ENCODE results near the gene HK2. TPM values are rescaled to one million over a fixed set of nuclear protein-coding genes. Genes with fewer than 3 reads are reported as not detected.

HK2 gene
- total and polyA plus RNA-seq, 2 of the 4 experiments (the other 2 are of a cell fraction) = 17.4 to 20.9 TPM

- Histone ChIP-seq H3K27me3 (ENCODE audit: control insufficient read depth, insufficient read depth, low read length) (no peaks in the 10 kb centered on the region), H3K4me3 (ENCODE audit: insufficient read depth, low read depth, low read length) (no peak overlapping the region), H3K4me2 (ENCODE audit: low read depth, low read length) (no peak overlapping the region), H3K23ac (ENCODE audit: low read depth, low read length) (no peak overlapping the region), H3K27ac (ENCODE audit: insufficient read depth, low read length) (no peak overlapping the region), H3K14ac (replicated peaks; ENCODE audit: low read depth, low read length) (no peak overlapping the region), H3K18ac (ENCODE audit: low read depth, low read length) (no peak overlapping the region), H4K5ac (ENCODE audit: low read depth, low read length) (no peak overlapping the region), H3K4ac (ENCODE audit: low read depth, low read length) (no peak overlapping the region), H2AK9ac (replicated peaks; ENCODE audit: low read depth, low read length, poor library complexity) (no peak overlapping the region), H2AK5ac (ENCODE audit: low read depth, low read length) (peak overlapping the region; percentile 42; the same call in 1 of the 2 replicates), H2BK120ac (ENCODE audit: low read depth, low read length) (no peak overlapping the region), H2AFZ (replicated peaks; ENCODE audit: low read length, poor library complexity) (no peak overlapping the region), H4K91ac (ENCODE audit: insufficient read depth, low read depth, low read length) (no peak overlapping the region), H3K36me3 (ENCODE audit: control insufficient read depth, insufficient read depth, low read length) (peaks cover 15% of the 10 kb centered on the region), H2BK20ac (ENCODE audit: low read depth, low read length) (no peak overlapping the region; the same call in 1 of the 2 replicates), H4K8ac (ENCODE audit: low read depth in 2 of 2, low read length in 2 of 2) (peak overlapping the region in 1 of 2 experiments; percentile 20; a peak in 1 of 4 replicates), H2BK15ac (ENCODE audit: low read depth, low read length) (no peak overlapping the region), H3K9me3 (ENCODE audit: control insufficient read depth, insufficient read depth, low read length) (no peaks in the 10 kb centered on the region), H2BK5ac (ENCODE audit: low read depth, low read length, poor library complexity, severe bottlenecking) (peak overlapping the region; percentile 15), H3K9ac (ENCODE audit: low read depth, low read length) (no peak overlapping the region), H4K20me1 (ENCODE audit: insufficient read depth, low read length) (peaks cover 31% of the 10 kb centered on the region), H3K9me1 (ENCODE audit: insufficient read depth, low read length) (peaks cover 33% of the 10 kb centered on the region), H3K4me1 (ENCODE audit: control insufficient read depth, insufficient read depth, low read length) (peaks cover 18% of the 10 kb centered on the region), H3K56ac (ENCODE audit: extremely low read depth, insufficient read depth, low read length) (no peak overlapping the region), H3K79me1 (ENCODE audit: low read depth in 1 of 2, low read length in 2 of 2) (peaks cover 64 to 76% of the 10 kb centered on the region in 2 experiments)
- POLR2A ChIA-PET (ENCODE audit: unreplicated experiment) = no interaction called here
- TF ChIP-seq CTCF (conservative IDR thresholded peaks at IDR 0.05; ENCODE audit: low read depth, low read length) (no peak), POLR2A (IDR thresholded peaks at IDR 0.05; ENCODE audit: low read depth, low read length) (no peak)
- DNase-seq (no peak), ATAC-seq (ENCODE audit: low read depth) (no peak)
- CTCF ChIA-PET = no interaction called here
- intact Hi-C loops (cut with micrococcal nuclease) = loop anchor here (5.0 kb wide), 1 partner anchor 170 kb away; no protein-coding TSS in a partner anchor
- BruUV-seq (replicated peaks) = no TSS peak
- in situ Hi-C loops (cut with MboI; ENCODE audit: low sequenced_read_pairs) = loop anchor here (25.0 kb wide), 1 partner anchor 375 kb away; the partner anchor contains the start of genes CCDC142, LBX2 and TTC31
- dilution Hi-C loops (cut with HindIII; ENCODE audit: low sequenced_read_pairs, unreplicated experiment) = no loop called here
- WGBS, 2 experiments (ENCODE audit: extremely low coverage in 2 of 2, insufficient read length in 1 of 2) = 82% methylated on average over 8 of the region's 17 CpGs; no CpG with 5 or more reads in 1 of the 2 experiments
Measured at GRCh38 chr2:74862020-74862964, 28.4 kb downstream of the HK2 start.

All from IMR-90 (cell line).